ENCODE results near the gene LRP6. TPM values are rescaled to one million over a fixed set of nuclear protein-coding genes. Genes with fewer than 3 reads are reported as not detected.
A peak's percentile ranks its signal among the peaks of the same experiment; 100 is the strongest.
"Not testable (repeated sequence)": the region's sequence is repeated elsewhere in the genome, so short reads cannot be mapped to it uniquely, and the experiment has no call there.

The LRP6 gene
- total and polyA plus RNA-seq, 4 donors: 5.4 to 57.0 (median 25.5) TPM

DNA sequence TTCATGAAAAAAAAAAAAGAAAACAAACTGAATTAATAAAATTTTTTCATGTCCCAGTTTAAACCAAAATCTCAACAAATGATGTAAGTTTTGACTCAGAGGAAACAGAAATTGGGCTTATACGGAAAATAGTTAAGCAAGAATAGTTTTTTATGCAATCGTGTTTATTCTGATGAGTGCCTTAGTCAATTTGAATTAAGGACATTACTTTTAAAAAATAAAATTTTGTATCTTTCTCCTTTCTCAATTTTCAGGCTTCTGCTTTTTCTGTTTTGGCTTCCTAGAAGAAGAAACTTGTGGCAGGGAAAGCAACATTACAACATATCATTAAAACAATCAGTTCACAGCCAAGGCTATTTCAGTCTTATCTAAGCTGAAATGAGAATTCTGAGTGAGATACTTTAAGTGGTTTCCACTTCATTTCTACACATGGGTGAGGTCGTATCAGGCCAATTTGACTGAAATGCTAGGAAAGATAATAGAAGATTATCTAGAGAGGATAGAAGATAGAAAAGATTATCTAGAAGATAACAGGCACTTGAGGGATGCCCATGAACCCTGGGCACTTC is 143.7 kb downstream of the LRP6 start:
- H3K4me3 ChIP-seq (ENCODE audit: low read length in 2 of 2): no peak overlapping the region
- DNase-seq: no peak
- peak; percentile 50 for ATAC-seq (ENCODE audit: low FRiP score)
- peaks cover 0 to 3% of the 10 kb centered on the region in 2 donors for H3K4me1 ChIP-seq (ENCODE audit: control insufficient read depth in 1 of 2, insufficient read depth in 2 of 2, low read length in 2 of 2)
- H3K27me3 ChIP-seq (ENCODE audit: control insufficient read depth in 1 of 2, insufficient read depth in 2 of 2, low read length in 1 of 2): no peaks in the 10 kb centered on the region
- no peak overlapping the region for H3K27ac ChIP-seq (ENCODE audit: low read depth in 1 of 2, low read length in 2 of 2)
- WGBS, 2 donors: 21 to 22% methylated on average over 3 of the region's 3 CpGs
- peaks cover 0 to 3% of the 10 kb centered on the region in 2 donors for H3K36me3 ChIP-seq (ENCODE audit: control insufficient read depth in 1 of 2, insufficient read depth in 2 of 2, low read length in 1 of 2)
- intact Hi-C loops (cut with DNase I): no loop called here
- H3K9me3 ChIP-seq (ENCODE audit: control insufficient read depth, low read length): no peaks in the 10 kb centered on the region

DNA sequence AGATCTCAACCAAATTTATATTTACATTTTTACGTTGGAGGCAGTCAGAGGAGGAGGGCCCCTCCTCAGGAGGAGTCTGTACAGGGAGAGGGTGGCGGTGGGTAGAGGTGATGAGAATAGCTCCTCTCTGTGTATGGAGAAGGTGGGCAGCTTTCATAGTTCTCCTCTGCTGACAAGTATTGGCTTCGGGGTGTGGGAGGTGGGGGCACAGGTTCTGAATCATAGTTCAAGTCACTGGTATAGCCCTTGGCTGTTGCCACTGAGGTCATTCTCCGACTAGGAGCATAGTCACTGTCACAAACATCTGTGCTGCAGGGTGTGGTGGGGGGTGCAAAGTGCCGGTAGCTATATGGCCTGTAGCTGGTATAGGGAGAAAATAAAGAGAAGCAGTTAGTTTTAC is 145.8 kb downstream of the LRP6 start:
- intact Hi-C loops (cut with DNase I): no loop called here
- no peaks in the 10 kb centered on the region for H3K9me3 ChIP-seq (ENCODE audit: control insufficient read depth, low read length)
- H3K4me1 ChIP-seq (ENCODE audit: control insufficient read depth in 1 of 2, insufficient read depth in 2 of 2, low read length in 2 of 2): peaks cover 0 to 3% of the 10 kb centered on the region in 2 donors
- no peak overlapping the region for H3K27ac ChIP-seq (ENCODE audit: low read depth in 1 of 2, low read length in 2 of 2)
- no peak for ATAC-seq (ENCODE audit: low FRiP score)
- WGBS, 2 donors: 82 to 83% methylated on average over 5 of the region's 5 CpGs
- H3K27me3 ChIP-seq (ENCODE audit: control insufficient read depth in 1 of 2, insufficient read depth in 2 of 2, low read length in 1 of 2): no peaks in the 10 kb centered on the region
- no peak for DNase-seq
- no peak overlapping the region for H3K4me3 ChIP-seq (ENCODE audit: low read length in 2 of 2)
- peaks cover 0 to 3% of the 10 kb centered on the region in 2 donors for H3K36me3 ChIP-seq (ENCODE audit: control insufficient read depth in 1 of 2, insufficient read depth in 2 of 2, low read length in 1 of 2)

- H3K27me3 ChIP-seq (ENCODE audit: control insufficient read depth in 1 of 2, insufficient read depth in 2 of 2, low read length in 1 of 2): no peaks in the 10 kb centered on the region
- intact Hi-C loops (cut with DNase I): no loop called here
- H3K4me3 ChIP-seq (ENCODE audit: low read length in 2 of 2): no peak overlapping the region
- no peak for ATAC-seq (ENCODE audit: low FRiP score)
- H3K36me3 ChIP-seq (ENCODE audit: control insufficient read depth in 1 of 2, insufficient read depth in 2 of 2, low read length in 1 of 2): peaks cover 0 to 3% of the 10 kb centered on the region in 2 donors
- H3K9me3 ChIP-seq (ENCODE audit: control insufficient read depth, low read length): no peaks in the 10 kb centered on the region
- H3K4me1 ChIP-seq (ENCODE audit: control insufficient read depth in 1 of 2, insufficient read depth in 2 of 2, low read length in 2 of 2): no peaks in the 10 kb centered on the region
- WGBS, 2 donors: 90 to 94% methylated on average over 2 of the region's 2 CpGs
- H3K27ac ChIP-seq (ENCODE audit: low read depth in 1 of 2, low read length in 2 of 2): no peak overlapping the region
- DNase-seq: no peak
These were observed 150.2 kb downstream of the LRP6 start for GRCh38 chr12:12116677-12117076.

DNA sequence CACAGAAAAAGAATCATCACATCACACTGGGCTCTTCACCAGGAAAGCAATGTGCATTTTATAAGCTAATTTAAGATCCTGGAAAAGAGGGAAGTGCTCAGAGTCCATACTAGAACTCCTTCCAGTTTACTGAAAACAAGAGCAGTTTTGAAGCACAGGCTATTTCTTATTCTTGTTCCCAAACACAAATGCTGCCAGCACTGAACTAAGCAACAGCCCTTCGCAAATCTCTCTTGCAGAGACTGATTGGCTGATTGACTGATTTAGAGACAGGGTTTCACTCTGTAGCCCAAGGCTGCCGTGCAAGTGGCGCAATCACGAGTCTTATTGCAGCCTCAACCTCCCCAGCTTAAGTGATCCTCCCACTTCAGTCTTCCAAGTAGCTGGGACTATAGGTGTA is 151.3 kb downstream of the LRP6 start:
- Histone ChIP-seq H3K4me3 (ENCODE audit: low read length in 2 of 2) (no peak overlapping the region), H3K4me1 (ENCODE audit: control insufficient read depth in 1 of 2, insufficient read depth in 2 of 2, low read length in 2 of 2) (no peaks in the 10 kb centered on the region), H3K36me3 (ENCODE audit: control insufficient read depth in 1 of 2, insufficient read depth in 2 of 2, low read length in 1 of 2) (peaks cover 0 to 3% of the 10 kb centered on the region in 2 donors), H3K9me3 (ENCODE audit: control insufficient read depth, low read length) (no peaks in the 10 kb centered on the region), H3K27ac (ENCODE audit: low read depth in 1 of 2, low read length in 2 of 2) (no peak overlapping the region), H3K27me3 (ENCODE audit: control insufficient read depth in 1 of 2, insufficient read depth in 2 of 2, low read length in 1 of 2) (no peaks in the 10 kb centered on the region)
- intact Hi-C loops (cut with DNase I): no loop called here
- ATAC-seq (ENCODE audit: low FRiP score): peak; percentile 38
- no peak for DNase-seq
- 26 to 32% methylated on average over 4 of the region's 4 CpGs for WGBS, 2 donors

GRCh38 chr12:12110923-12111555 is 155.8 kb downstream of the LRP6 start:
- DNase-seq; ATAC-seq (ENCODE audit: low FRiP score); H3K36me3 ChIP-seq (ENCODE audit: control insufficient read depth in 1 of 2, insufficient read depth in 2 of 2, low read length in 1 of 2); H3K9me3 ChIP-seq (ENCODE audit: control insufficient read depth, low read length); intact Hi-C loops (cut with DNase I); H3K4me3 ChIP-seq (ENCODE audit: low read length in 2 of 2); H3K4me1 ChIP-seq (ENCODE audit: control insufficient read depth in 1 of 2, insufficient read depth in 2 of 2, low read length in 2 of 2); H3K27me3 ChIP-seq (ENCODE audit: control insufficient read depth in 1 of 2, insufficient read depth in 2 of 2, low read length in 1 of 2); H3K27ac ChIP-seq (ENCODE audit: low read depth in 1 of 2, low read length in 2 of 2): not testable (repeated sequence)
- 84 to 88% methylated on average over 35 to 37 of the region's 37 CpGs for WGBS, 2 donors

- Histone ChIP-seq H3K4me3 (ENCODE audit: low read length in 2 of 2) (no peak overlapping the region), H3K27ac (ENCODE audit: low read depth in 1 of 2, low read length in 2 of 2) (no peak overlapping the region), H3K9me3 (ENCODE audit: control insufficient read depth, low read length) (peaks cover 1% of the 10 kb centered on the region), H3K27me3 (ENCODE audit: control insufficient read depth in 1 of 2, insufficient read depth in 2 of 2, low read length in 1 of 2) (no peaks in the 10 kb centered on the region), H3K4me1 (ENCODE audit: control insufficient read depth in 1 of 2, insufficient read depth in 2 of 2, low read length in 2 of 2) (no peaks in the 10 kb centered on the region), H3K36me3 (ENCODE audit: control insufficient read depth in 1 of 2, insufficient read depth in 2 of 2, low read length in 1 of 2) (peaks cover 0 to 2% of the 10 kb centered on the region in 2 donors)
- intact Hi-C loops (cut with DNase I): no loop called here
- DNase-seq: no peak
- no peak for ATAC-seq (ENCODE audit: low FRiP score)
- WGBS, 2 donors: 94 to 100% methylated on average over 1 of the region's 1 CpG
These were observed 158.3 kb downstream of the LRP6 start for GRCh38 chr12:12108441-12109058.

GRCh38 chr12:12107678-12108077 is 159.2 kb downstream of the LRP6 start:
- WGBS, 2 donors: 81 to 86% methylated on average over 6 of the region's 6 CpGs
- Histone ChIP-seq H3K27ac (ENCODE audit: low read depth in 1 of 2, low read length in 2 of 2) (no peak overlapping the region), H3K9me3 (ENCODE audit: control insufficient read depth, low read length) (peaks cover 1% of the 10 kb centered on the region), H3K27me3 (ENCODE audit: control insufficient read depth in 1 of 2, insufficient read depth in 2 of 2, low read length in 1 of 2) (no peaks in the 10 kb centered on the region), H3K36me3 (ENCODE audit: control insufficient read depth in 1 of 2, insufficient read depth in 2 of 2, low read length in 1 of 2) (peaks cover 0 to 2% of the 10 kb centered on the region in 2 donors), H3K4me3 (ENCODE audit: low read length in 2 of 2) (no peak overlapping the region), H3K4me1 (ENCODE audit: control insufficient read depth in 1 of 2, insufficient read depth in 2 of 2, low read length in 2 of 2) (no peaks in the 10 kb centered on the region)
- intact Hi-C loops (cut with DNase I): no loop called here
- ATAC-seq (ENCODE audit: low FRiP score) (no peak), DNase-seq (no peak)

- ATAC-seq (ENCODE audit: low FRiP score) (no peak), DNase-seq (no peak)
- Histone ChIP-seq H3K9me3 (ENCODE audit: control insufficient read depth, low read length) (no peaks in the 10 kb centered on the region), H3K36me3 (ENCODE audit: control insufficient read depth in 1 of 2, insufficient read depth in 2 of 2, low read length in 1 of 2) (peaks cover 0 to 2% of the 10 kb centered on the region in 2 donors), H3K4me3 (ENCODE audit: low read length in 2 of 2) (no peak overlapping the region), H3K27ac (ENCODE audit: low read depth in 1 of 2, low read length in 2 of 2) (no peak overlapping the region), H3K27me3 (ENCODE audit: control insufficient read depth in 1 of 2, insufficient read depth in 2 of 2, low read length in 1 of 2) (no peaks in the 10 kb centered on the region), H3K4me1 (ENCODE audit: control insufficient read depth in 1 of 2, insufficient read depth in 2 of 2, low read length in 2 of 2) (peaks cover 0 to 5% of the 10 kb centered on the region in 2 donors)
- intact Hi-C loops (cut with DNase I): no loop called here
- WGBS, 2 donors: 82 to 83% methylated on average over 6 of the region's 6 CpGs
These were observed 167.7 kb downstream of the LRP6 start for GRCh38 chr12:12099102-12099501.

DNA sequence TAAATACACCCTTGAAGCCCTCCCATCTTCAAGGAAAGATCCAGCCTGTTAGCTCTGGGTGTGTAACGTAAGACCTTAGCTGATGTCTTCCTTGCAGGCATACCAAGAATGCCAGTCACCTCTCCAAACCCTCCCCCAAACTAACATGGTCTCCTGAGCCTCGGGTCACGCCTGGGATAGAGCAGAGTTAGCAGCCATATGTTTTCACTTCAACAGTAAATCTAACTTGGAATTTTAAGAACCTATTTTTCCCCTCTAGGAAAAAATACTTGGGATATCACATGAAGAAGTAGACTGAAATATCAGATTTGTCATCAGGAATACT is 168.2 kb downstream of the LRP6 start:
- no peak for ATAC-seq (ENCODE audit: low FRiP score)
- 81 to 88% methylated on average over 3 of the region's 3 CpGs for WGBS, 2 donors

More for the DNA sequence above, 168.2 kb downstream of the LRP6 start:
- Histone ChIP-seq H3K27me3 (ENCODE audit: control insufficient read depth in 1 of 2, insufficient read depth in 2 of 2, low read length in 1 of 2) (no peaks in the 10 kb centered on the region), H3K27ac (ENCODE audit: low read depth in 1 of 2, low read length in 2 of 2) (no peak overlapping the region), H3K36me3 (ENCODE audit: control insufficient read depth in 1 of 2, insufficient read depth in 2 of 2, low read length in 1 of 2) (peaks cover 0 to 1% of the 10 kb centered on the region in 2 donors), H3K4me3 (ENCODE audit: low read length in 2 of 2) (no peak overlapping the region), H3K4me1 (ENCODE audit: control insufficient read depth in 1 of 2, insufficient read depth in 2 of 2, low read length in 2 of 2) (peaks cover 0 to 5% of the 10 kb centered on the region in 2 donors), H3K9me3 (ENCODE audit: control insufficient read depth, low read length) (no peaks in the 10 kb centered on the region)
- intact Hi-C loops (cut with DNase I): no loop called here
- DNase-seq: no peak
